Heart left ventricle (tissue), 13 donors: Measurements from ENCODE around the gene CNDP2.

Experiments used
- POLR2A ChIP-seq, 2 donors: fragments of 450-650 bp; IDR thresholded peaks; one replicate each; pipeline ENCODE4 v1.6.1; 2017; ENCODE audit warnings: antibody characterized with exemption in 2 of 2, mild to moderate bottlenecking in 2 of 2, moderate library complexity in 2 of 2
- TF ChIP-seq, protein P1 (sequence below), 12 donors: fragments of 200-600 bp; sonication (generic) in 4 of 12; IDR thresholded peaks; one replicate each; pipeline versions ENCODE4 v1.5.0 to v1.8.0; 2018 to 2022; ENCODE audit warnings: antibody characterized with exemption in 12 of 12, mild to moderate bottlenecking in 5 of 12
- donor health status: ischemic (EF 13 %, LVEDD 7.1; RV severe dilation, severe dysfunction).
- donor health status: DM: no; HTN: yes; CAD: no.
- donor health status: DM: no; HTN: no; CAD: no.
- donor health status: ischemic (EF 25% LVEDD 6.9; RV normal size, moderate dysfunction).
- donor health status: ischemic (EF 25% LVEDD 5.7; RV mildly dilated, moderate dysfunction).
- donor health status: ischemic (EF 35%, LVEDD 5.7; RV mildly dilated, moderate dysfunction).
- donor health status: nonischemic (EF 11% LVEDD 7.7; RV severe dilation, severe dysfunction).
- donor health status: DM: yes; HTN: yes; CAD: no.
- donor health status: PGD.
- donor health status: ischemic (EF 29% LVEDD 5.4; RV normal size, mild dysfunction).
- donor health status: nonischemic (EF 23%, LVEDD 6.1; RV moderate dilation, normal function).

DNA sequence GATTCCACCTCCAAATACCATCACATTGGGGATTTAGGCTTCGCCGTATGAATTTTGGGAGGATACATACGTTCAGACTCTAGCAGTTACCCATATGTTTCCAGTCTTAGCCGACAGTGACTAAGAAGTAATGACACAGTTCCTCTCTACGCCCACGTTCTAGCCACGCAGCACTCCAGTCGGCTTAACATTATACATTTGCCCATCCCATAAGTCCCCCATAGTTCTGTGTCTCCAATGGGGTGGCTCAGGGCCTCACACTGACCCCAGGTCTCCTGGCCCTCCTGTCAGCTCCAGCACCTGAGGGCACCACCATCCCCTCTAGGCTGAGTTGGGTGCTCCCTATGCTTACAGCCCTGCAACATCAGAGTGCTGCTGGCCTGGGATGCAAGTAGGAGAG, 18.4 kb upstream of the CNDP2 start:
- TF ChIP-seq, protein P1, sequence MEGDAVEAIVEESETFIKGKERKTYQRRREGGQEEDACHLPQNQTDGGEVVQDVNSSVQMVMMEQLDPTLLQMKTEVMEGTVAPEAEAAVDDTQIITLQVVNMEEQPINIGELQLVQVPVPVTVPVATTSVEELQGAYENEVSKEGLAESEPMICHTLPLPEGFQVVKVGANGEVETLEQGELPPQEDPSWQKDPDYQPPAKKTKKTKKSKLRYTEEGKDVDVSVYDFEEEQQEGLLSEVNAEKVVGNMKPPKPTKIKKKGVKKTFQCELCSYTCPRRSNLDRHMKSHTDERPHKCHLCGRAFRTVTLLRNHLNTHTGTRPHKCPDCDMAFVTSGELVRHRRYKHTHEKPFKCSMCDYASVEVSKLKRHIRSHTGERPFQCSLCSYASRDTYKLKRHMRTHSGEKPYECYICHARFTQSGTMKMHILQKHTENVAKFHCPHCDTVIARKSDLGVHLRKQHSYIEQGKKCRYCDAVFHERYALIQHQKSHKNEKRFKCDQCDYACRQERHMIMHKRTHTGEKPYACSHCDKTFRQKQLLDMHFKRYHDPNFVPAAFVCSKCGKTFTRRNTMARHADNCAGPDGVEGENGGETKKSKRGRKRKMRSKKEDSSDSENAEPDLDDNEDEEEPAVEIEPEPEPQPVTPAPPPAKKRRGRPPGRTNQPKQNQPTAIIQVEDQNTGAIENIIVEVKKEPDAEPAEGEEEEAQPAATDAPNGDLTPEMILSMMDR (IDR thresholded peaks at IDR 0.05), result no peak
- no peak for TF ChIP-seq POLR2A (IDR thresholded peaks at IDR 0.05)
